OCI-LY1 (cell line): ENCODE measurements around the gene MFAP2.

Experiments
- CTCF ChIP-seq: fragments of 200-600 bp; sonication (generic), shearing (Covaris generic); IDR thresholded peaks from 2 replicates; pipeline ENCODE4 v1.5.1; 2017; ENCODE audit warnings: mild to moderate bottlenecking, antibody characterized with exemption, low read length, moderate library complexity, mixed read lengths
- EZH2 ChIP-seq: fragments of 200-600 bp; sonication (generic), shearing (Covaris generic); IDR thresholded peaks from 2 replicates; pipeline ENCODE4 v1.8.0; 2017; ENCODE audit warnings: borderline replicate concordance, mixed run types, mild to moderate bottlenecking, antibody characterized with exemption, low read length, moderate library complexity, mixed read lengths

GRCh38 chr1:16978567-16979474 is 1.6 kb downstream of the MFAP2 start:
- TF ChIP-seq CTCF (no peak), EZH2 (no peak)
